Measurements from ENCODE around the gene RPL13A. TPM values are rescaled to one million over a fixed set of nuclear protein-coding genes. Genes with fewer than 3 reads are reported as not detected.

Gene RPL13A
- total and polyA plus RNA-seq, 2 experiments from 2014 or later: 2,105 to 2,412 TPM

- Histone ChIP-seq H3K27ac (ENCODE audit: low read depth) (no peak overlapping the region), H4K20me1 (replicated peaks; ENCODE audit: insufficient read depth) (peaks cover 8% of the 10 kb centered on the region; the same call in 1 of the 2 replicates), H3K27me3 (ENCODE audit: insufficient read depth) (peaks cover 9% of the 10 kb centered on the region), H3K9me2 (ENCODE audit: insufficient read depth) (no peaks in the 10 kb centered on the region), H2AFZ (no peak overlapping the region), H3K4me3 (no peak overlapping the region), H3F3A (replicated peaks; ENCODE audit: low read depth) (peaks cover 23% of the 10 kb centered on the region), H3K36me3 (ENCODE audit: insufficient read depth) (peaks cover 4% of the 10 kb centered on the region; the same call in 1 of the 2 replicates), H3K79me2 (replicated peaks; ENCODE audit: insufficient read depth) (peaks cover 10% of the 10 kb centered on the region), H3K4me1 (ENCODE audit: insufficient read depth) (peaks cover 24% of the 10 kb centered on the region), H3K4me2 (no peak overlapping the region)
- TF ChIP-seq CTCF (conservative IDR thresholded peaks at IDR 0.05; ENCODE audit: low read depth in 2 of 2) (peak in 1 of 2 experiments; percentile 21; a peak in 2 of 4 replicates), CREB1 (CRISPR knock-in tag; IDR thresholded peaks at IDR 0.05; ENCODE audit: low read depth) (no peak)
- ATAC-seq (no peak), DNase-seq (ENCODE audit: low spot score) (peak; percentile 31)
- Mint-ChIP-seq H3K9me3 (no peaks in the 10 kb centered on the region), H3K36me3 (ENCODE audit: low read depth) (peaks cover 49% of the 10 kb centered on the region), H3K4me1 (peaks cover 35% of the 10 kb centered on the region), H3K27ac (peak overlapping the region; percentile 41; the same call in 1 of the 2 replicates), H3K4me3 (no peak overlapping the region), H3K27me3 (ENCODE audit: insufficient read depth, low read depth, poor library complexity) (peaks cover 52% of the 10 kb centered on the region)
These were observed 41.4 kb upstream of the RPL13A start for GRCh38 chr19:49445997-49446396.

- peaks cover 4% of the 10 kb centered on the region; the same call in 1 of the 2 replicates for H3K36me3 ChIP-seq (ENCODE audit: insufficient read depth)
- peaks cover 17% of the 10 kb centered on the region; the same call in 1 of the 2 replicates for H3K4me1 ChIP-seq (ENCODE audit: insufficient read depth)
- H3K4me3 ChIP-seq: peak overlapping the region; percentile 49
- H3K36me3 Mint-ChIP-seq (ENCODE audit: low read depth): peaks cover 54% of the 10 kb centered on the region
- H3K27ac ChIP-seq (ENCODE audit: low read depth): no peak overlapping the region
- no peak overlapping the region for H2AFZ ChIP-seq
- H3K4me3 Mint-ChIP-seq: peak overlapping the region; percentile 54; the same call in 2 of the 3 replicates
- peaks cover 11% of the 10 kb centered on the region for H3K79me2 ChIP-seq (replicated peaks; ENCODE audit: insufficient read depth)
- TF ChIP-seq NANOG (IDR thresholded peaks at IDR 0.05; ENCODE audit: borderline replicate concordance) (no peak), CTCF (conservative IDR thresholded peaks at IDR 0.05; ENCODE audit: low read depth in 2 of 2) (peak; percentile 9 to 25; a peak in 2 of 4 replicates)
- ATAC-seq (peak; percentile 19), DNase-seq (ENCODE audit: low spot score) (peak; percentile 97)
- H3K27me3 Mint-ChIP-seq (ENCODE audit: insufficient read depth, low read depth, poor library complexity): peaks cover 48% of the 10 kb centered on the region
- H3K4me1 Mint-ChIP-seq: peaks cover 23% of the 10 kb centered on the region
- H3K27me3 ChIP-seq (ENCODE audit: insufficient read depth): no peaks in the 10 kb centered on the region
- no peak overlapping the region; the same call in 1 of the 2 replicates for H3K27ac Mint-ChIP-seq
- H3K9me3 Mint-ChIP-seq: peaks cover 6% of the 10 kb centered on the region; the same call in 2 of the 3 replicates
- peaks cover 8% of the 10 kb centered on the region; the same call in 1 of the 2 replicates for H4K20me1 ChIP-seq (replicated peaks; ENCODE audit: insufficient read depth)
- peaks cover 22% of the 10 kb centered on the region; the same call in 1 of the 2 replicates for H3F3A ChIP-seq (replicated peaks; ENCODE audit: low read depth)
- no peaks in the 10 kb centered on the region for H3K9me2 ChIP-seq (ENCODE audit: insufficient read depth)
- peak overlapping the region; percentile 71 for H3K4me2 ChIP-seq
These were observed 39.6 kb upstream of the RPL13A start for GRCh38 chr19:49447485-49448431.

All from GM23338 (cell line).